Ishikawa (cell line): ENCODE results near the gene KIRREL3.

ENCODE experiments used
- CEBPB ChIP-seq: IDR thresholded peaks from 2 replicates; pipeline ENCODE4 v1.6.1; 2012
- EP300 ChIP-seq: IDR thresholded peaks from 2 replicates; pipeline ENCODE4 v1.6.1; 2012; ENCODE audit warnings: borderline replicate concordance
- FOXM1 ChIP-seq: IDR thresholded peaks from 2 replicates; pipeline ENCODE4 v1.6.1; 2012; ENCODE audit warnings: low read depth, borderline replicate concordance
- REST ChIP-seq: IDR thresholded peaks from 2 replicates; pipeline ENCODE4 v1.6.1; 2012; ENCODE audit warnings: low read depth, mild to moderate bottlenecking
- TEAD4 ChIP-seq: IDR thresholded peaks from 2 replicates; pipeline ENCODE4 v1.6.1; 2012

- TF ChIP-seq REST = no peak
- no peak for TF ChIP-seq TEAD4
- no peak for TF ChIP-seq FOXM1
- no peak for TF ChIP-seq CEBPB
- TF ChIP-seq EP300 = no peak
Measured at GRCh38 chr11:126529037-126529436, 471.5 kb downstream of the KIRREL3 start.
